ENCODE data around the gene AVP.

DNA sequence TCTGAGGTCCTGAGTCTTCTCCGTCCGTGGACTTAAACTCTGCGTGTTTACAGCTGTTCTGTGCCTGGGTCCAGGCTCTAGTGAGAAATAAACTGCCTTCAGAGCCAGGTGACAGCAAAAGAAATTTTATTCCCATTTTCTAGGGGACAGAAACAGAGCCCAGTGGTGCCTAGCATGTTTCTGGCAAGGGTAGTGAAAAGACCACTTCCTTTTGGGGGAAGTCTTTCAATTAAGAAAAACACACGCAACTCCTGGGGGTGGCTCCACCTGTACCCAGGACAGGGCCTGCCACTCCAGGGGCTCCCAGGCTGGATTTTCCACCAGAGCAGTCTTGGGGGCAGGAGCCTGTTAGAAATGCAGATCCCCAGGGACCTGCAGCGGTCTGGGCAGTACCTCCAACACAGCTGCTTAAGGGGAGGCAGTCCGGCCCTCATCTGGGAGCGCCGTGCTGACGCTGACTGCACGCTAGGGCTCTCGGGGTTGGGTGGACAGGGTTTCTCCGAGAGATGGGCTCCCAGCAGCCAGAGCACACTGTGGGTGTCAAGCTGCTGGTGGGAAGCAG lies 23.0 kb upstream of the AVP start:
- TF ChIP-seq, protein P1, sequence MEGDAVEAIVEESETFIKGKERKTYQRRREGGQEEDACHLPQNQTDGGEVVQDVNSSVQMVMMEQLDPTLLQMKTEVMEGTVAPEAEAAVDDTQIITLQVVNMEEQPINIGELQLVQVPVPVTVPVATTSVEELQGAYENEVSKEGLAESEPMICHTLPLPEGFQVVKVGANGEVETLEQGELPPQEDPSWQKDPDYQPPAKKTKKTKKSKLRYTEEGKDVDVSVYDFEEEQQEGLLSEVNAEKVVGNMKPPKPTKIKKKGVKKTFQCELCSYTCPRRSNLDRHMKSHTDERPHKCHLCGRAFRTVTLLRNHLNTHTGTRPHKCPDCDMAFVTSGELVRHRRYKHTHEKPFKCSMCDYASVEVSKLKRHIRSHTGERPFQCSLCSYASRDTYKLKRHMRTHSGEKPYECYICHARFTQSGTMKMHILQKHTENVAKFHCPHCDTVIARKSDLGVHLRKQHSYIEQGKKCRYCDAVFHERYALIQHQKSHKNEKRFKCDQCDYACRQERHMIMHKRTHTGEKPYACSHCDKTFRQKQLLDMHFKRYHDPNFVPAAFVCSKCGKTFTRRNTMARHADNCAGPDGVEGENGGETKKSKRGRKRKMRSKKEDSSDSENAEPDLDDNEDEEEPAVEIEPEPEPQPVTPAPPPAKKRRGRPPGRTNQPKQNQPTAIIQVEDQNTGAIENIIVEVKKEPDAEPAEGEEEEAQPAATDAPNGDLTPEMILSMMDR (conservative IDR thresholded peaks at IDR 0.05; ENCODE audit: low read length) = no peak
- TF ChIP-seq EZH2phosphoT487 (IDR thresholded peaks at IDR 0.05; ENCODE audit: borderline replicate concordance, low read depth, low read length) = no peak

Measured in OCI-LY7 (cell line).